ENCODE measurements around the gene HLA-DOB. TPM values are rescaled to one million over a fixed set of nuclear protein-coding genes. Genes with fewer than 3 reads are reported as not detected.

Gene HLA-DOB
- total RNA-seq, 1 experiment from 2014 or later = not detected

DNA sequence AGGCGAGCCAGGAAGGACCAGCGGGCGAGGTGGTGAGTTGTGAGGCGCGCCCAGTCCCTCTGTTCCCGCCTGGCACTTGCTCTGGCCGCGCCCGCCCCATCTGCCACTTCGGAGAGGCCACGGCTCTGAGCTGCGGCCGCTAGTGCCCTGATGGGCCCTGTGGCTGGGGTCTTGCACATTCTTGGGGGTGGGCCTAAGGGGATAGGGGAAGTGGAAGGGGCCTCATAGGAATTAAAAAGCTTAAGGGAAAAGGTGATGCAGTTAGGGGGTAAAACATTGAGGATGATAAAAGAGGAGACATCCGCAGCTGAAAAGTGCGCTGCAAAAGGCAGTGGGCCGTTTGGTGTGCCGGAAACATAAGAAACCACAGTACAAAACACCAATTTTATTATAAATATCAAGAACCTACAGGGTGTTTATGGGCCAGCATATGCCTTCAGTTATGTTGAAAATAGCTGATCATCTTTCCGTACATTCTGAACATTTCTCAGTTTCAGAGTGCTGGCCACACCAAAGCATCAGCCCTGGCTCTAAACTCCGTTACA, 28.1 kb upstream of the HLA-DOB start:
- in situ Hi-C loops (cut with HindIII; ENCODE audit: low sequenced_read_pairs) = no loop called here
- no peak for DNase-seq (ENCODE audit: low spot score)

DNA sequence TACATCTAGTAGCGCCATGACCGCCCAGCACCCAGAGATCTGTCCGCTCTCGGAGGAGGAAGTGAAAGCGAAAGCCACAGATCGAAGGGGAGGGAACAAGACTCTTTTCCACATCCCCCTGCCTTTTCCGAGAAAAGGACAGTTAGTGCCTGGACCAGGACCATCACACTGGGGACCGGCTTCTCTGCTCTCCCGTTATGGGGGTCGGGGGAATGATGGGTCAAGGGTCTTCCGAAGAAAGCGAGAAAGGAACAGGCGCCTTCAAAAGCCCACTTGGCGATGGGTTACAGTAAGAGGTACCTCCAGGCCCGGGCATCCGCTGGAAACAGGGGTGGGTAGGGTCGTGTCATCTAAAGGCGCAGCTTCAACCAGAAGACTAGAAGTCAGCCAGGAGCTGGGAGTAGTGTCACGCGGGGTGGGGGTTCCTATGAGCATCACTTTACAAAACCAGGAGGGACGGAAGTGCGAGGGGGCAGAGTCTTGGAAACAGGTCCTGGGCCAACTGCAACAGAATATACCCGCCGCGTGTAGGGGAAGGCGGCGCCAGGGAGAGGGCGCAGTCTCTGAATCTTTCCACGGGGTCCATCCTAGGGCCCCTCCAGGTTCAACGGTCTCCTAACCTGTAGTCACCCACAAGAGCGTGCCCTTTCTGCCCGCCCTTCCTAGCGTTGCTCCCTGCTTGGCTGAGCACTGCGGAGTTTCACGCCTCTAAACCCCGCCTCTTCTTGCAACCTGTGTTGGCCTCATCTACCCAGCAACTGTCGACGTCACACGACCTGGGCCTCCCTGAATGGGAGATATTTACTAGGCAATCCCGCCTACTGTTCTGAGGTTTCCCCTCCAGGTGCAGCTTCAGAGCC, 27.4 kb upstream of the HLA-DOB start, which contains the start of gene PSMB8:
Gene PSMB8, minus strand, starts transcription at position 69 of the 860 bp plus-strand sequence. Its CDS starts 51 bp downstream, at position 18.
- in situ Hi-C loops (cut with HindIII; ENCODE audit: low sequenced_read_pairs) = no loop called here
- DNase-seq (ENCODE audit: low spot score) = peak; percentile 98

DNA sequence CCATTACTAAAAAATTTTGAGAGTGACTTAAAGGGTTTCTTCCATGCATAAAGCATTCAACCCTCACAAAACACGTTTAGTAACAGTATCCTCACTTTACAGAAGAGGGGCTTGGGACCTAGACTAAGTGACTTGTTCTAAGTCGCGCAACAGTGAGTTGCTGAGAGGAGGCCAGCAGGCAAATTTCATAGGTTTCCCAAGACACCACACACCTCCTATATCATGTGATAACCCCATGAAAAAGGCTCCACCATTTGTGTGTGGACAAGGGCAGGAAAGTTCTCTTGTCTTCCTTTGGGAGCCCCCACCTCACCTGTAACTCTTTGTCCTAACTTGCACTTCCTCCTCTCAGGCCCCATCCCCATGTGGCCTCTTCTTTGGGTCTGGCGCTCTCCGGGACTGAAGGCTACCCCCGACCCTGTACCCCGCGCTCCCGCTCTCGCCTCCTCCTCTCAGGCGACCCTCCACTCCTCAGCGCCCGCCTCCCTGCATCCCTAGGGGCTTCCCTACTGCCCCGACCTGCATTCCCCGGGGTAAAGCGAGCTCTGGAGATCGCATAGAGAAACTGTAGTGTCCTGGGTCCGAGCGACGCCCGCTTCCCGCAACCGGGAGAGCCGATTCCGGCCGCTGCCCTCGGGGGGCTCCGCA, 26.7 kb upstream of the HLA-DOB start:
- in situ Hi-C loops (cut with HindIII; ENCODE audit: low sequenced_read_pairs) = no loop called here
- DNase-seq (ENCODE audit: low spot score) = no peak

DNA sequence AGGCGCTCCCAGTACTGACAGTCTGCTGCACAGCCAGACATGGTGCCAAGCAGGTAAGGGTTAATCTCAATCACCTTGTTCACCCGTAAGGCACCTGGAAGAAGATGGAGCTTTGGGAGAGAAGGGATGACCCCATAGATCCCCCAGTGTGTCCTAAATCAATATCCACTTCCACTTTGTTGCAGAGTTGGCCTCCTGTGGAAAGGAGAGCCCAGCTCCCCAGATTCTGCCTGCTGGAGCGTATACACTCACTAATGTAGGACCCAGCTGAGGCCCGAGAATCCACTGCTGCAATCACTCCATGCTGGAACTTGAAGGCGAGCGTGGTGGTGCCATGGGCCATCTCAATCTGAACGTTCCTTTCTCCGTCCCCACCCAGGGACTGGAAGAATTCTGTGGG, 25.9 kb upstream of the HLA-DOB start:
- in situ Hi-C loops (cut with HindIII; ENCODE audit: low sequenced_read_pairs) = no loop called here
- no peak for DNase-seq (ENCODE audit: low spot score)

DNA sequence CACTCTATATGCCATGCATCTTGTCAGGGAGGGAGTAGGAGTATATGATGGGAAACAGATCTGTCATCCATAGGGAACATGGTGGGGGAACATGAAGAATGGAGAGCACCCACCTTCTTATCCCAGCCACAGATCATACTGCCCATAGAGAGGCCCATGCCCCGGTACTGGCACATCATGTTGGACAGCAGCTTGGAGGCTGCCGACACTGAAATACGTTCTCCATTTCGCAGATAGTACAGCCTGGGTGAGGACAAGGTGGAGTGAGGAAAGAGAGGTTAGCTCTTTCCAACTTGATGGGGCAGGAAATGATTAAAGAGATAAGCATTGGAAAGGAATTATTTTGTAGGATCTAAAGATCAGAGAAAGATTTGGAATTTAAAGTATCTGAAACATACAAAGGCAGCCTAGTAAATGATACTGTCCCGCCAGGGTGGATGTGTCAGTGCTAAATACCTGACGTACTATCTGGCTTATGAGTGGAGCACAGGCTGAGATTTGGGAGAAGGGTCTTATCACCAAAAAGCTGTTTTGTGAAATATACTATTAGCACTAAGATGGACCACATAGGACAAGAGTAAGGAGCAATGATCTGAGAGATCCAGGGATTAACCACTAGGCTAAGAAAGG, 25.3 kb upstream of the HLA-DOB start:
- no peak for DNase-seq (ENCODE audit: low spot score)

DNA sequence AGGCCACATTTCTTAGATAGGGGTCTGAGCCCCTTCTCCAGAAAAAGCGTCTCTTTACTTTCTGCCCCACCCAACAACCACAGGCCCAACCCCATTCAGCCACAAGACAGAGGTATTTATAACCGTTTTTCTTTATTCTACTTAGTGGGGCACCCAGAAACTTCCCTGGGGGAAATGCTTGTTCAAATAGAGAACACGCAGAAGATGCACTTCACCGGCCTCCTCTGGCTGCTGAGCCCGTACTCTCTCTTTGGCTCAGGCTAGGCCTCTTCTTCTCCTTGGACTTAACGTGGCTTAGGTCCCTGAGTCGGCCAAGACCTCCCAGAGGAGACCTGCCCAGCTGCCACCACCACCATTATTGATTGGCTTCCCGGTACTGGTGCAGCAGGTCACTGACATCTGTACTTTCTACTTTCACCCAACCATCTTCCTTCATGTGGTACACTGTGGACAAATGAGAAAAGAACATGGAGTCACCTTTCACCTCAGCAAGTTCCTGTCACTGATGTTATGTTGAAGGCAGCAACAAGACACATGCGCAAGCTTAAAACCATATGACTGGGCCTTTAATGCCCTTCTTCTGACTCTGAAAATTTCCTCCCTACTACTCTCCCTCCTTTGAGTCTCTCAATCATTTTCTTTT, 23.9 kb upstream of the HLA-DOB start:
- in situ Hi-C loops (cut with HindIII; ENCODE audit: low sequenced_read_pairs) = no loop called here
- no peak for DNase-seq (ENCODE audit: low spot score)

More for the DNA sequence above, 25.3 kb upstream of the HLA-DOB start:
- in situ Hi-C loops (cut with HindIII; ENCODE audit: low sequenced_read_pairs) = no loop called here

DNA sequence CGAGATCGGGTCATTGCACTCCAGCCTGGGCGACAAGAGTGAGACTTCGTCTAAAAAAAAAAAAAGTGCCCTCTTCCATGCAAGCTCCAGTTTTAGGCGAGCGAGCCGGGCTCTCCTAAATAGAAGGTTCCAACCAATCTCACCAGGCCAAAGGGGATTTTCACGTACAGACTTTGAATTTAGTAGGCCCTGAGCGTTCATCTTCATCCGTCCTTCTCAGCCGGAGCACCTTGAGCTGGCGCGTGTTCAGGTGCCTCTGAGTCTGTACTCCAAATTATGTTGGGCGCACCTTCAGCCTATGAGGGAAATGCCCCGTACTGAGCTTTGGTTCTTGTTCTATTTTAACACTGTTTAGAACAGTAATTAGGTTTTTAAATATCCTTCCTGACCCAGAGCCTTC, 22.6 kb upstream of the HLA-DOB start:
- in situ Hi-C loops (cut with HindIII; ENCODE audit: low sequenced_read_pairs) = no loop called here
- DNase-seq (ENCODE audit: low spot score) = no peak

DNA sequence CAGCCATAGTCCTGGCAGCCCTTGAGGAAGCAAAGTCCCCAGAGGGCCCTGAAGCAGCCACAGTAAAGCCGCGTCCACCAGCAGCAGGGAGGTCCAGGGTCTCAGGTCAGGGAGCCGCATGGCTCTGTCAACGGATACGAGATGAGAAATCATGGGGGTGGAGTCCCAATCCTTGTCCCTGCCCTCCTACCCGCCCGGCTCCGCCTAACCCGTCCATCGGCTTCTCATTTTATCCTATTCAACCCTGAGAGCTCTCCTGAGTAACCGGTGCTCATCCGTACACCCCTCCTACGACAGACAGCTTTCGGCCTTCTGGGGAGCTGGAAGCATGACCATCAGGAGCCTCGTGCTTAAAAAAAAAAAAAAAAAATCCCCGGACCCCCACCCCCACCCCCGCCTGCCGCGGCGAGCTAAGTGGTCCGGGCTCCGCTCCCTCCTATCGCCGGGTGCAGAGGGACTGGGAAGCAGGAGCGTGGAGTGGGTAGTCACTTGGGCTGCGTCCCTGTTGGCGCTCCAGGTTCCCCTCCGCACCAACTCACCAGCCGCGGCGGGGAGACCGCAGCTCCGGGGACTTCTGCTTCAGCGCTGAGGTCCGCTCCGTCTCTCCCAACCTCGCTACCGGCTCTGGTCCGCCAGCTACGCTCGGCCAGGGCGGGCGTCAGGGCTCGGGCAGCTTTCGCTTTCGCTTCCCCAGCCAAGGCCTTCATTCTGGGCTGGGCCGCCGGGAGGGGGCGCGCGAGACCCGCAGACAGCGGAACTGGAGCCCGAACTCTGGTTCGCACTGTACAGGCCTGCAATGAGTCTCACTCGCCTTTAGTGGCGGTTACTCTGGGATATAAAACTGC, 21.5 kb upstream of the HLA-DOB start, which contains the start of gene TAP2:
Gene TAP2, minus strand, starts transcription at position 626 of the 845 bp plus-strand sequence. Its CDS starts 506 bp downstream, at position 120.
- peak; percentile 90 for DNase-seq (ENCODE audit: low spot score)
- in situ Hi-C loops (cut with HindIII; ENCODE audit: low sequenced_read_pairs) = no loop called here

DNA sequence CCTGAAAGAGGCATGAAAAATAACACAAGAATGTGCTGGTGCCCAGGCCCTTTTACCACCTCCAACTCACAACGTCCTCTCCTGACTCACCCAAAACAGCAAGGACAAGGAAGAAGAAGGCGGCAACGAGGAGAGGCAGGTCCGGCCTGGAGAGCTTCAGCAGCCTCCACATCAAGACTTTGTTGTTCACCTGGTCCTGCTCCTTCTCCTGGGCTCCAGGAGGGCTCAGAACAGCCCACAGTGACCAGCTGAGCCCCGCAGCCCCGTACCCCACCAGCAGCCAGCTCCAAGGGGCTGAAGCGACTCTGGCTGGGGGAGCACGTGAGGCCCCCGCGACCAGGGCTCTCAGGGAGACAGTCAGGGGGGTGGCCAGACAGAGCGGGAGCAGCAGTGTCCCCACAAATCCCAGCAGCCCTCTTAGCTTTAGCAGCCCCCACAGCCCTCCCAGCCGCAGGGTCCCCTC, 20.9 kb upstream of the HLA-DOB start:
- in situ Hi-C loops (cut with HindIII; ENCODE audit: low sequenced_read_pairs) = no loop called here
- DNase-seq (ENCODE audit: low spot score) = peak; percentile 18

DNA sequence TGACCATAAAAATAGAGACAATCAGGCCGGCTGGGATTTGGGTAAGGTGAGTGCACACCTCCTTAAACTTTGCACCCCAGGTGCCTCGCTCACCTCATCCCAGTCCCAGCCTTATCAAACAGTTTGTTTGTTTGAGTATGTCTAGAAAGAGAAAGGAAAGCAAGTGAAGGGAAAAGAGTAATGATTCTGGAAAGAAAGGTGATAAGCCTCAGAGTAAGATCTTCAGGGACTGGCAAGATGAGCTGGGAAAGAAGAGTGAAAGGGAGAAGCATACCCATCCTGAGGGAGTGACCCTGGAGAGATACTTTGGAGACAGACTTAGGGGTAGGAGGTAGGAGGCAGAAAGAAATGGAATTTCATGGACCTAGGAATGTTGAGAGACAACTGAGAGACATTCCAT, 20.1 kb upstream of the HLA-DOB start:
- in situ Hi-C loops (cut with HindIII; ENCODE audit: low sequenced_read_pairs) = no loop called here

DNA sequence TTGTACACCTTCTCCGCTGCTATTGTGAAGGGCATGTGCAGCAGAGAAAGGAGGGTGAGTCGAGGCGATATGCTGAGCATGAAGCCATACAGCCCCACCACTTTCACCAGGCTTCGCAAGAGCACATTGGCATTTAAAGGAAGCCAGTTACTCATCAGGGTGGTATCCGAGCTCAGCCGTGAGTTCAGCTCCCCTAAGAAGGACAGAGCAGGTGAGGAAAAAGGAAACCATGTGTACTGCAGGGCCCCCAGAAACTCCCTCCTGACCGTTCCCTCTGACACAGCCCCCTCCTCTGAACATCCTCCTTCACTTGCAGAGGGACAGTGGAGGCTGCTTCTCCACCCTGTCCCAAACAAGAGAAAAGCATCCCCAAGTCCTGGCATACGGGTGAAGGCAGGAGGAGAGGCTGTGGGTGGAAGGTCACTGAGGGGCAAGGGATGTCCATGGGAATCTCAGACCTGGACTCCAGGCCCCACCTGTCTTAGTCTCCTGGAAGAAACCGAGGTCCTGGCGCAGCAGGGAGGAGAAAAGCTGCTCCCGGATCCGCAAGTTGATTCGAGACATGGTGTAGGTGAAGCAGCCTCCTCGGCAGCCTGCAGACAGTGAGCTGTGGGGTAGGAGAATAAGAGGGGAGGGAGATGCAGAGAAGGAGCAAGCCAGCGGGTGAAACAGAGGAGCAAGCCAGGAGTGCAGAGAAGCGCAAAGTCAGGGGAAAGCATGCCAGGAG, 18.5 kb upstream of the HLA-DOB start:
- in situ Hi-C loops (cut with HindIII; ENCODE audit: low sequenced_read_pairs) = no loop called here
- no peak for DNase-seq (ENCODE audit: low spot score)

More for the DNA sequence above, 20.1 kb upstream of the HLA-DOB start:
- DNase-seq (ENCODE audit: low spot score) = no peak

DNA sequence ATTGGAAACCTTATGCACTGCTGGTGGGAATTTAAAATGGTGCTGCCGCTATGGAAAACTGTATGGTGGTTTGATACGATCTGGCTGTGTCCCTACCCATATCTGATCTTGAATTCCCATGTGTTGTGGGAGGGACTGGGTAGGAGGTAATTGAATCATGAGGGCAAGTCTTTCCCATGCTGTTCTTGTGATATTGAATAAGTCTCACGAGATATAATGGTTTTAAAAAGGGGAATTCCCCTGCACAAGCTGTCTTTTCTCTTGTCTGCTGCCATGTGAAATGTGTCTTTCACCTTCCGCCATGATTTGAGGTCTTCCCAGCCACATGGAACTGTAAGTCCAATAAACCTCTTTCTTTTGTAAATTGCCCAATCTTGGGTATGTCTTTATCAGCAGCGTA, 16.9 kb upstream of the HLA-DOB start:
- in situ Hi-C loops (cut with HindIII; ENCODE audit: low sequenced_read_pairs) = no loop called here

DNA sequence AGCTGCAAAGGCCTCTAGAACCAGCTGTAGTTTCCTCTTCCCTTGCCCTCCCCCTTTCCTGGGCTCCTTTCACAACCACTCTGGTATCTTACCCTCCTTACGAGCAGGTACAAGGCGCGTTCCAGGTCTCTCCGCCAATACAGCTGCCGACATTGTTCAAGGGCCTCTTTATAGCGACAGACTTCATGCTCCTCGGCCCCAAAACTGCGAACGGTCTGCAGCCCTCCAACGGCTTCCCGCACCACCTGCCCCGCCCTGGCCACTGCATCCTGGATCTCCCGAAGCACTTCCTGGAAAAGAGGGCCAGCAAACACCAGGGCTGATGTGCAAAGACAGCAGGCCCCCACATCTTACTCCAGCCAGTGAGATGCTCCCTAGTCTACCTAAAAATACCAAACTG, 15.7 kb upstream of the HLA-DOB start:
- in situ Hi-C loops (cut with HindIII; ENCODE audit: low sequenced_read_pairs) = no loop called here
- no peak for DNase-seq (ENCODE audit: low spot score)

More for the DNA sequence above, 16.9 kb upstream of the HLA-DOB start:
- DNase-seq (ENCODE audit: low spot score) = no peak

DNA sequence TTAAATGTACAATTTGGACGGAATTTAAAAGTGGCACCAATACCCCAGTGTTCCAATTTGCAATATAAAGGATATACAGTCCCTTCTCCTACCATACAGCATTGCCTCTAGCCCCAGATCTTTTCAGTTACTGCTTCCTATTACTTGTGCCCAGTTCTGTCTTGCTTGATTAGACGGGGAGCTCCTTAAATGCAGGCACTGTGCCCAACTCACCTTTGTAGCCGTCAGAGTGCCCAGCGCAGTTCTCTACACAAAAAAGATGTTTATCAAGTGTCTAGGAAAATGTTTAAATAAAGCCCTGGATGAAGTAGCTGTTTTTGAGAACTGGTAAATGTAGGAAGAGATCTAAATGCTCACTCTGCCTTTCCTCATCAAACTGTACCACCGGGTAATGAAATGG, 14.1 kb upstream of the HLA-DOB start:
- in situ Hi-C loops (cut with HindIII; ENCODE audit: low sequenced_read_pairs) = no loop called here
- no peak for DNase-seq (ENCODE audit: low spot score)

DNA sequence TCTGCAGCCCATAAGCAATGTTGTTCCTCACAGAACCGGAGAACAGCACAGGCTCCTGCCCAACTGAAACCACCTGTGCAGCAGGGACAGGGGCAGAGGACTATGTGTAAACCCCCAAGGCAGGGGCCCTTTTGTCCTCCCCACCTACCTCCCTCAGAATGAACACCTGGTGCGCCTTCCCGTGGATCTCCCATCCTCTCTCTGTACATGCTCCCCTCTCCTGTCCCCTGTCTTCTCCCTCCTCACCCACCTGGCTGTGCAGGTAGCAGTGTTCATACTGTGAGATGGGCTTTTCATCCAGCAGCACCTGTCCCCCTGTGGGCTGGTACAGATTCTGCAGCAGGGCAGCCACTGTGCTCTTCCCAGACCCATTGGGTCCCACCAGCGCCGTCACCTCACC, 13.2 kb upstream of the HLA-DOB start:
- no peak for DNase-seq (ENCODE audit: low spot score)
- in situ Hi-C loops (cut with HindIII; ENCODE audit: low sequenced_read_pairs) = no loop called here

DNA sequence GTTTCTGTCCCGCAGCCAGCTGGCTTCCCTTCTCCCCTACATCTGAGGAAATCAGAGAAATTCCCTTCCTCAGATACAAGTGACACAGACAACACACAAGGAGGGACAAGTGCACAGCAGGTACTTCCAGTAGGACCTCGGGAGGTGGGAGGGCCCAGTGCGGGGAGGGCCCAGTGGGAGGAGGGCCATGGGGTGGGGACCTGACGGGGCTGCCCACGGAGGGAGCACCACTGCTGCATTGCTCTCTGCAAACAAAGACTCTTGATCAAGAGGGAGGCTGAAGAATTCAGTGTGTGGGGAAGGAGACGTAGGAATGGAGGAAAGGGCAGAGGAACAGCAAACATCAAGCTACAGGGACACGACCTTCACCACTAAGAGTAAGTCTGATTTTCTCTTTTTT, 12.7 kb upstream of the HLA-DOB start:
- in situ Hi-C loops (cut with HindIII; ENCODE audit: low sequenced_read_pairs) = loop anchor here (10.0 kb wide), 1 partner anchor 115 kb away; the partner anchor contains the start of gene HLA-DMB
- no peak for DNase-seq (ENCODE audit: low spot score)

DNA sequence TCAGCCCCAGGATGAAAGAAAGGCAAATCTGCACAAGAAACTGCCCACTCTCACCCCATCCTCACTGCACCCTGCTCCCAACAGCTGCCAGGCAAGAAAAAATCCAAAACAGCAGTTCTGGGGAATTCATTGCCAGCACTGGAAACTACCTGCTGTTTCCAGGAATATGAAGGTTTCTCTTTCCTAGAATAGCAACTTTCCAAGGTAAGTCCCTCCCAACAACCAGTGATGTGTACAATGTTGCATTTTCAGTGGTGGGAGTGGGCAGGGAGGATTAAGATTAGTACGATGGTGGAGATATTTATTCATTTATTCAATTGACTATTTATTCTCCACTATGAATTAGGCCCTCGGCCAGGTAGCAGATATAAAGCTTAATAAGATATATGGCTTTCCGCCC, 10.2 kb upstream of the HLA-DOB start:
- in situ Hi-C loops (cut with HindIII; ENCODE audit: low sequenced_read_pairs) = loop anchor here (10.0 kb wide), 1 partner anchor 118 kb away; the partner anchor contains the start of gene HLA-DMB
- DNase-seq (ENCODE audit: low spot score) = no peak
